Renal pelvis (tissue), 4 donors: ENCODE measurements around the gene PPP1R2. TPM values are rescaled to one million over a fixed set of nuclear protein-coding genes. Genes with fewer than 3 reads are reported as not detected.
"Not testable (repeated sequence)": the region's sequence is repeated elsewhere in the genome, so short reads cannot be mapped to it uniquely, and the experiment has no call there.

Source experiments
- DNase-seq: peaks from one replicate; pipeline ENCODE4 v3.0.0-alpha.2; 2013
- polyA plus RNA-seq, 3 donors: library from polyadenylated mRNA; unstranded; fragments of 120-200 nt; gene quantifications; one replicate each; pipeline ENCODE4 v1.2.1, GENCODE V29; 2013; ENCODE audit not compliant: insufficient read length in 3 of 3

Gene PPP1R2
- polyA plus RNA-seq, 3 donors, result 53.3 to 56.1 (median 54.0) TPM

GRCh38 chr3:195544634-195545033 lies 1.5 kb upstream of the PPP1R2 start:
- DNase-seq, result no peak

GRCh38 chr3:195544230-195544536 lies 1.1 kb upstream of the PPP1R2 start:
- DNase-seq, result no peak

GRCh38 chr3:195543500-195544229 lies 540 bp upstream of the PPP1R2 start:
- DNase-seq, result no peak

- no peak for DNase-seq
Measured at GRCh38 chr3:195542316-195542697, 818 bp downstream of the PPP1R2 start.

GRCh38 chr3:195540511-195540910 lies 2.6 kb downstream of the PPP1R2 start:
- DNase-seq, result no peak

GRCh38 chr3:195540027-195540426 lies 3.1 kb downstream of the PPP1R2 start:
- no peak for DNase-seq

GRCh38 chr3:195539479-195539878 lies 3.6 kb downstream of the PPP1R2 start:
- DNase-seq, result no peak

GRCh38 chr3:195537995-195538394 lies 5.1 kb downstream of the PPP1R2 start:
- no peak for DNase-seq

GRCh38 chr3:195535293-195535692 lies 7.8 kb downstream of the PPP1R2 start:
- no peak for DNase-seq

GRCh38 chr3:195532834-195533233 lies 10.3 kb downstream of the PPP1R2 start:
- DNase-seq, result no peak

- no peak for DNase-seq
Measured at GRCh38 chr3:195532345-195532744, 10.8 kb downstream of the PPP1R2 start.

GRCh38 chr3:195531683-195532082 lies 11.4 kb downstream of the PPP1R2 start:
- no peak for DNase-seq

GRCh38 chr3:195526492-195526891 lies 16.6 kb downstream of the PPP1R2 start:
- DNase-seq, result no peak

GRCh38 chr3:195524171-195524896 lies 18.8 kb downstream of the PPP1R2 start:
- DNase-seq, result no peak

GRCh38 chr3:195522254-195523023 lies 20.7 kb downstream of the PPP1R2 start:
- peak; percentile 26 for DNase-seq

GRCh38 chr3:195517030-195517429 lies 26.1 kb downstream of the PPP1R2 start:
- no peak for DNase-seq

- not testable (repeated sequence) for DNase-seq
Measured at GRCh38 chr3:195514610-195515235, 28.4 kb downstream of the PPP1R2 start.

GRCh38 chr3:195512798-195513345 lies 30.3 kb downstream of the PPP1R2 start:
- no peak for DNase-seq

GRCh38 chr3:195511136-195511535 lies 32.0 kb downstream of the PPP1R2 start:
- no peak for DNase-seq

GRCh38 chr3:195508185-195508584 lies 34.9 kb downstream of the PPP1R2 start:
- DNase-seq, result no peak

- DNase-seq, result no peak
Measured at GRCh38 chr3:195475614-195476013, 67.5 kb downstream of the PPP1R2 start.

- not testable (repeated sequence) for DNase-seq
Measured at GRCh38 chr3:195475116-195475515, 68.0 kb downstream of the PPP1R2 start.
